K562 (cell line): ENCODE data around the gene MOG. TPM values are rescaled to one million over a fixed set of nuclear protein-coding genes. Genes with fewer than 3 reads are reported as not detected.

Experiments
- IRF1 ChIP-seq: sonication (generic); formaldehyde crosslinking; IDR thresholded peaks from 2 replicates; pipeline ENCODE4 v1.8.0; 2022; ENCODE audit warnings: missing genetic modification reagents, mild to moderate bottlenecking, borderline replicate concordance
- MCM2 ChIP-seq: fragments of 450-650 bp; IDR thresholded peaks from 2 replicates; pipeline ENCODE4 v1.6.1; 2017; ENCODE audit warnings: low read depth, mild to moderate bottlenecking
- SUPT5H ChIP-seq: fragments of 450-650 bp; IDR thresholded peaks from 2 replicates; pipeline ENCODE4 v1.6.1; 2016
- YY1 ChIP-seq, 3 experiments: IDR thresholded peaks; 2 replicates each; pipeline ENCODE4 v1.6.1; 2011; ENCODE audit warnings: low read length in 2 of 3, mild to moderate bottlenecking in 2 of 3, moderate library complexity in 2 of 3, borderline replicate concordance in 1 of 3, control low read depth in 1 of 3, low read depth in 1 of 3; ENCODE audit not compliant: insufficient read depth in 3 of 3, insufficient replicate concordance in 2 of 3, control insufficient read depth in 1 of 3, insufficient read length in 1 of 3; ENCODE audit errors: extremely low read depth in 1 of 3
- ZNF347 ChIP-seq: fragments of 450-650 bp; formaldehyde crosslinking; IDR thresholded peaks from 2 replicates; pipeline ENCODE4 v1.4.0; 2020; ENCODE audit warnings: low read depth, mild to moderate bottlenecking, moderate library complexity
- ZNF444 ChIP-seq: fragments of 250-450 bp; sonication (Bioruptor Pico); IDR thresholded peaks from 2 replicates; pipeline ENCODE4 v1.4.0; 2020; ENCODE audit warnings: mild to moderate bottlenecking, moderate library complexity
- polyA plus RNA-seq, 8 experiments: library from polyadenylated mRNA; depleted of rRNA in 4 of 8; stranded (reverse) in 5 of 8; unstranded in 3 of 8; fragments of >200 nt; fragmentation: Nextera tagmentation in 2 of 8; fragmentation: Illumina TruSeq in 1 of 8; extraction: Ambion mirVana in 2 of 8; extraction: Trizol in 1 of 8; gene quantifications; 2 replicates each; pipeline versions ENCODE4 v1.2.1 to v1.2.3, GENCODE V29; 2011 to 2014; ENCODE audit warnings: inconsistent platforms in 1 of 8, missing spikeins in 1 of 8
- total RNA-seq, 7 experiments: library from RNA; depleted of rRNA in 6 of 7; stranded (reverse); fragments of >200 nt in 6 of 7; fragmentation: Illumina TruSeq in 2 of 7; extraction: Trizol in 2 of 7; gene quantifications; 2 replicates each; pipeline versions ENCODE4 v1.2.1 to v1.2.3, GENCODE V29; 2011 to 2021; ENCODE audit warnings: low replicate concordance in 1 of 7
- TF ChIP-seq, protein P1 (sequence below): sonication (generic); formaldehyde crosslinking; IDR thresholded peaks from 2 replicates; pipeline ENCODE4 v1.8.0; 2022; ENCODE audit warnings: missing genetic modification reagents, mild to moderate bottlenecking, borderline replicate concordance

The MOG gene
- total and polyA plus RNA-seq, 9 of the 15 experiments (the other 6 are each of a cell fraction or from before 2014, with no cell fraction given): not detected

GRCh38 chr6:29626948-29627754 lies 29.7 kb upstream of the MOG start (continued):
- TF ChIP-seq, protein P1, sequence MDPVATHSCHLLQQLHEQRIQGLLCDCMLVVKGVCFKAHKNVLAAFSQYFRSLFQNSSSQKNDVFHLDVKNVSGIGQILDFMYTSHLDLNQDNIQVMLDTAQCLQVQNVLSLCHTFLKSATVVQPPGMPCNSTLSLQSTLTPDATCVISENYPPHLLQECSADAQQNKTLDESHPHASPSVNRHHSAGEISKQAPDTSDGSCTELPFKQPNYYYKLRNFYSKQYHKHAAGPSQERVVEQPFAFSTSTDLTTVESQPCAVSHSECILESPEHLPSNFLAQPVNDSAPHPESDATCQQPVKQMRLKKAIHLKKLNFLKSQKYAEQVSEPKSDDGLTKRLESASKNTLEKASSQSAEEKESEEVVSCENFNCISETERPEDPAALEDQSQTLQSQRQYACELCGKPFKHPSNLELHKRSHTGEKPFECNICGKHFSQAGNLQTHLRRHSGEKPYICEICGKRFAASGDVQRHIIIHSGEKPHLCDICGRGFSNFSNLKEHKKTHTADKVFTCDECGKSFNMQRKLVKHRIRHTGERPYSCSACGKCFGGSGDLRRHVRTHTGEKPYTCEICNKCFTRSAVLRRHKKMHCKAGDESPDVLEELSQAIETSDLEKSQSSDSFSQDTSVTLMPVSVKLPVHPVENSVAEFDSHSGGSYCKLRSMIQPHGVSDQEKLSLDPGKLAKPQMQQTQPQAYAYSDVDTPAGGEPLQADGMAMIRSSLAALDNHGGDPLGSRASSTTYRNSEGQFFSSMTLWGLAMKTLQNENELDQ (CRISPR knock-in tag): 0 out of 2 replicates have a peak, but pooled peaks have one; percentile 43
- TF ChIP-seq IRF1 (CRISPR knock-in tag) (no peak), YY1 (IDR thresholded peaks at IDR 0.05; ENCODE audit: borderline replicate concordance in 1 of 3, control insufficient read depth in 1 of 3, extremely low read depth in 1 of 3, insufficient read depth in 3 of 3, insufficient read length in 1 of 3, insufficient replicate concordance in 2 of 3, low read depth in 1 of 3, low read length in 2 of 3) (peak in 1 of 3 experiments; percentile 7), ZNF347 (no peak), SUPT5H (no peak), MCM2 (no peak), ZNF444 (no peak)
